Neural cell (in vitro differentiated cells): ENCODE results near the gene IL3RA. TPM values are rescaled to one million over a fixed set of nuclear protein-coding genes. Genes with fewer than 3 reads are reported as not detected.

Experiments used
- H2AFZ ChIP-seq: fragments of 200-600, 300-800 bp; sonication (generic), shearing (Covaris generic); 2 replicates; pipeline ENCODE4 v1.6.0; 2014; ENCODE audit warnings: low read depth, mild to moderate bottlenecking, antibody characterized with exemption, low read length, moderate library complexity
- H3F3A ChIP-seq: fragments of 200-600 bp; shearing (Covaris generic); 2 replicates; pipeline ENCODE4 v1.6.1; 2016; ENCODE audit warnings: mild to moderate bottlenecking, moderate library complexity, mixed read lengths, antibody characterized with exemption, low read length; ENCODE audit not compliant: insufficient read depth, poor library complexity, severe bottlenecking
- H3K27ac ChIP-seq: fragments of 200-600, 300-800 bp; sonication (generic), shearing (Covaris generic); 2 replicates; pipeline ENCODE4 v1.5.1; 2014; ENCODE audit warnings: mild to moderate bottlenecking, low read length, moderate library complexity
- H3K27me3 ChIP-seq: fragments of 300-800, 200-600 bp; sonication (generic), shearing (Covaris generic); 2 replicates; pipeline ENCODE4 v1.6.0; 2014; ENCODE audit warnings: mild to moderate bottlenecking, low read depth, low read length, moderate library complexity; ENCODE audit not compliant: insufficient read depth
- H3K36me3 ChIP-seq: fragments of 300-800, 200-600 bp; sonication (generic), shearing (Covaris generic); 2 replicates; pipeline ENCODE4 v1.5.1; 2014; ENCODE audit warnings: mild to moderate bottlenecking, antibody characterized with exemption, low read length, moderate library complexity; ENCODE audit not compliant: insufficient read depth
- H3K4me2 ChIP-seq: fragments of 300-800, 200-600 bp; sonication (generic), shearing (Covaris generic); 2 replicates; pipeline ENCODE4 v1.6.0; 2014; ENCODE audit warnings: mild to moderate bottlenecking, low read length
- H3K4me3 ChIP-seq: fragments of 300-800, 200-600 bp; sonication (generic), shearing (Covaris generic); 2 replicates; pipeline ENCODE4 v1.5.1; 2014; ENCODE audit warnings: mild to moderate bottlenecking, low read length, moderate library complexity
- H3K79me2 ChIP-seq: fragments of 200-600 bp; shearing (Covaris generic); replicated peaks from 2 replicates; pipeline ENCODE4 v1.6.0; 2014; ENCODE audit warnings: mild to moderate bottlenecking, low read length, moderate library complexity; ENCODE audit not compliant: insufficient read depth
- H3K9ac ChIP-seq: fragments of 300-800, 200-600 bp; sonication (generic), shearing (Covaris generic); 2 replicates; pipeline ENCODE4 v1.6.1; 2016; ENCODE audit warnings: mild to moderate bottlenecking, low read length, mixed read lengths
- H3K9me2 ChIP-seq: fragments of 200-600 bp; shearing (Covaris generic); 2 replicates; pipeline ENCODE4 v1.6.1; 2016; ENCODE audit warnings: mild to moderate bottlenecking, low read length, mixed read lengths; ENCODE audit not compliant: insufficient read depth
- H3K9me3 ChIP-seq: fragments of 200-600, 300-800 bp; sonication (generic), shearing (Covaris generic); 2 replicates; pipeline ENCODE4 v1.6.1; 2016; ENCODE audit warnings: mild to moderate bottlenecking, mixed run types, low read length, moderate library complexity, mixed read lengths
- H4K20me1 ChIP-seq: fragments of 200-600 bp; shearing (Covaris generic); 2 replicates; pipeline ENCODE4 v1.6.1; 2016; ENCODE audit warnings: mild to moderate bottlenecking, mixed run types; ENCODE audit not compliant: insufficient read depth
- CTCF ChIP-seq: fragments of 450-650 bp; IDR thresholded peaks from 2 replicates; pipeline ENCODE4 v1.5.1; 2014; ENCODE audit warnings: antibody characterized with exemption, mild to moderate bottlenecking, moderate library complexity; ENCODE audit not compliant: poor library complexity, severe bottlenecking
- EP300 ChIP-seq: fragments of 450-650 bp; conservative IDR thresholded peaks from 2 replicates; pipeline ENCODE4 v1.6.1; 2014; ENCODE audit warnings: antibody characterized with exemption, mild to moderate bottlenecking, moderate library complexity; ENCODE audit not compliant: poor library complexity, severe bottlenecking
- EZH2 ChIP-seq: fragments of 200-600, 300-800 bp; shearing (Covaris generic), sonication (generic); IDR thresholded peaks from 2 replicates; pipeline ENCODE4 v1.6.1; 2014; ENCODE audit warnings: antibody characterized with exemption, low read length, borderline replicate concordance, mild to moderate bottlenecking; ENCODE audit not compliant: insufficient read depth, poor library complexity, severe bottlenecking
- MXI1 ChIP-seq: fragments of 450-650 bp; conservative IDR thresholded peaks from 2 replicates; pipeline ENCODE4 v1.6.1; 2014; ENCODE audit warnings: antibody characterized with exemption, mild to moderate bottlenecking; ENCODE audit not compliant: poor library complexity, severe bottlenecking
- POLR2AphosphoS5 ChIP-seq: IDR thresholded peaks from 2 replicates; pipeline ENCODE4 v1.6.1; 2012
- RAD21 ChIP-seq: fragments of 450-650 bp; conservative IDR thresholded peaks from 2 replicates; pipeline ENCODE4 v1.6.1; 2014; ENCODE audit warnings: antibody characterized with exemption, mild to moderate bottlenecking, moderate library complexity
- REST ChIP-seq: IDR thresholded peaks from 2 replicates; pipeline ENCODE4 v1.6.1; 2012; ENCODE audit warnings: borderline replicate concordance
- SMC3 ChIP-seq: fragments of 450-650 bp; conservative IDR thresholded peaks from 2 replicates; pipeline ENCODE4 v1.6.1; 2014; ENCODE audit warnings: antibody characterized with exemption, mild to moderate bottlenecking, moderate library complexity; ENCODE audit not compliant: poor library complexity
- TAF1 ChIP-seq: IDR thresholded peaks from 2 replicates; pipeline ENCODE4 v1.6.1; 2012; ENCODE audit warnings: low read depth
- polyA plus RNA-seq: library from polyadenylated mRNA; depleted of rRNA; stranded (reverse); fragments of >200 nt; gene quantifications from 2 replicates; pipeline ENCODE4 v1.2.3, GENCODE V29; 2014

The IL3RA gene
- polyA plus RNA-seq, 1 donor from 2014 or later: not detected

GRCh38 chrX:1419545-1420355, 83.2 kb downstream of the IL3RA start:
- H3K27me3 ChIP-seq: no peaks in the 10 kb centered on the region
- no peak overlapping the region for H3K27ac ChIP-seq
- no peaks in the 10 kb centered on the region for H3F3A ChIP-seq
- H3K9me3 ChIP-seq: peaks cover 4% of the 10 kb centered on the region
- H3K9me2 ChIP-seq: no peaks in the 10 kb centered on the region
- H4K20me1 ChIP-seq: no peaks in the 10 kb centered on the region
- H3K9ac ChIP-seq: no peak overlapping the region
- H3K4me2 ChIP-seq: no peak overlapping the region
- no peak overlapping the region for H3K4me3 ChIP-seq
- TF ChIP-seq RAD21 (no peak), TAF1 (no peak), CTCF (no peak), EP300 (no peak), MXI1 (no peak), POLR2AphosphoS5 (no peak), SMC3 (no peak), REST (no peak), EZH2 (no peak)
- peaks cover 10% of the 10 kb centered on the region for H3K36me3 ChIP-seq
- no peaks in the 10 kb centered on the region for H3K79me2 ChIP-seq
- H2AFZ ChIP-seq: no peak overlapping the region

GRCh38 chrX:1420371-1420770, 83.8 kb downstream of the IL3RA start:
- no peaks in the 10 kb centered on the region for H3K79me2 ChIP-seq
- H2AFZ ChIP-seq: no peak overlapping the region
- no peak overlapping the region for H3K4me2 ChIP-seq
- no peaks in the 10 kb centered on the region for H3F3A ChIP-seq
- H3K9me2 ChIP-seq: no peaks in the 10 kb centered on the region
- H3K36me3 ChIP-seq: peaks cover 14% of the 10 kb centered on the region
- TF ChIP-seq EP300 (no peak), TAF1 (no peak), POLR2AphosphoS5 (no peak), RAD21 (no peak), MXI1 (no peak), SMC3 (no peak), CTCF (no peak), REST (no peak), EZH2 (no peak)
- no peaks in the 10 kb centered on the region for H3K27me3 ChIP-seq
- no peak overlapping the region for H3K4me3 ChIP-seq
- no peaks in the 10 kb centered on the region for H4K20me1 ChIP-seq
- H3K9me3 ChIP-seq: peaks cover 4% of the 10 kb centered on the region
- no peak overlapping the region for H3K9ac ChIP-seq
- H3K27ac ChIP-seq: no peak overlapping the region
